HepG2 (cell line): ENCODE measurements around the gene KLHL3. TPM values are rescaled to one million over a fixed set of nuclear protein-coding genes. Genes with fewer than 3 reads are reported as not detected.

Source experiments
- ATAC-seq: fragments of 200-7000 bp; cut with Tn5 transposase; 3 replicates; pipeline ENCODE4 v1.9.1; 2020; ENCODE audit warnings: mild to moderate bottlenecking, moderate library complexity
- BruUV-seq: library from RNA; stranded (reverse); fragments of 400-500 nt; replicated peaks from 2 replicates; lab custom pipeline; 2021; lab: Mats Ljungman, UMichigan
- CTCF ChIA-PET: fragments of 300-600 bp; formaldehyde crosslinking; extraction: SDS; loops from one replicate; lab custom pipeline; 2021; ENCODE audit warnings: low total read pairs, inconsistent platforms, low intra/inter-chr PET ratio; lab: Yijun Ruan, JAX
- POLR2A ChIA-PET: fragments of 350-600 bp; sonication (Branson Sonifier 250); formaldehyde crosslinking; loops from one replicate; lab custom pipeline; 2020; ENCODE audit warnings: antibody characterized with exemption, inconsistent platforms; lab: Yijun Ruan, JAX
- DNase-seq: peaks from one replicate; pipeline ENCODE4 v3.0.0-alpha.2; 2015; ENCODE audit warnings: low spot score
- FAIRE-seq: peaks from 3 replicates; lab custom pipeline; 2011; peaks lifted over from hg19 to GRCh38; lab: Jason Lieb, UNC
- H2AFZ ChIP-seq: one replicate; pipeline ENCODE4 v1.6.1; 2011; ENCODE audit warnings: low read length, inconsistent platforms
- H3K27ac ChIP-seq: fragments of 300-600 bp; 3 replicates; pipeline ENCODE4 v1.8.0; 2011; ENCODE audit warnings: mixed run types, mild to moderate bottlenecking, mixed read lengths, low read length, inconsistent platforms; ENCODE audit not compliant: insufficient read depth; ENCODE audit errors: extremely low read length
- H3K27me3 ChIP-seq, 2 experiments: fragments of 200-600 bp in 1 of 2; 2 replicates in 1 of 2; 3 replicates in 1 of 2; pipeline versions ENCODE4 v1.6.0 to v1.8.0; 2011; ENCODE audit warnings: low read length in 2 of 2, mild to moderate bottlenecking in 2 of 2, moderate library complexity in 2 of 2, inconsistent platforms in 1 of 2; ENCODE audit not compliant: insufficient read depth in 2 of 2, control insufficient read depth in 1 of 2
- H3K36me3 ChIP-seq, 2 experiments: fragments of 200-600 bp in 1 of 2; replicated peaks in 1 of 2; 2 replicates in 1 of 2; 3 replicates in 1 of 2; pipeline versions ENCODE4 v1.5.1 to v1.8.0; 2011; ENCODE audit warnings: low read length in 2 of 2, inconsistent platforms in 1 of 2; ENCODE audit not compliant: insufficient read depth in 2 of 2, control insufficient read depth in 1 of 2
- H3K4me1 ChIP-seq: 2 replicates; pipeline ENCODE4 v1.5.1; 2012; ENCODE audit warnings: low read length, inconsistent platforms; ENCODE audit not compliant: insufficient read depth
- H3K4me2 ChIP-seq: 2 replicates; pipeline ENCODE4 v1.6.0; 2011; ENCODE audit warnings: low read depth, low read length, inconsistent platforms
- H3K4me3 ChIP-seq, 3 experiments: fragments of 200-600 bp in 1 of 3; sonication (generic), shearing (Covaris generic) in 1 of 3; replicated peaks in 1 of 3; 2 replicates each; pipeline ENCODE4 v1.5.1; 2011 to 2016; ENCODE audit warnings: low read length in 3 of 3, inconsistent platforms in 2 of 3, low read depth in 2 of 3, mild to moderate bottlenecking in 2 of 3, control low read depth in 1 of 3, mixed read lengths in 1 of 3; ENCODE audit not compliant: insufficient read depth in 1 of 3
- H3K79me2 ChIP-seq: one replicate; pipeline ENCODE4 v1.6.1; 2011; ENCODE audit warnings: low read length, inconsistent platforms; ENCODE audit not compliant: insufficient read depth
- H3K9ac ChIP-seq: 2 replicates; pipeline ENCODE4 v1.6.0; 2011; ENCODE audit warnings: mild to moderate bottlenecking, low read depth, low read length, inconsistent platforms; ENCODE audit not compliant: insufficient read depth
- H3K9me3 ChIP-seq: 2 replicates; pipeline ENCODE4 v1.5.1; 2012; ENCODE audit warnings: mild to moderate bottlenecking, low read length
- H4K20me1 ChIP-seq: 2 replicates; pipeline ENCODE4 v1.6.0; 2011; ENCODE audit warnings: inconsistent platforms, mild to moderate bottlenecking, low read length, moderate library complexity; ENCODE audit not compliant: insufficient read depth
- CSRNP1 ChIP-seq: sonication (generic); formaldehyde crosslinking; IDR thresholded peaks from 2 replicates; pipeline ENCODE4 v1.8.1; 2023; ENCODE audit warnings: mild to moderate bottlenecking, missing genetic modification reagents
- IRX3 ChIP-seq: sonication (generic); formaldehyde crosslinking; IDR thresholded peaks from 2 replicates; pipeline ENCODE4 v1.8.1; 2023; ENCODE audit warnings: mild to moderate bottlenecking, low read depth, missing genetic modification reagents, borderline replicate concordance
- SETDB1 ChIP-seq: sonication (generic); formaldehyde crosslinking; IDR thresholded peaks from 2 replicates; pipeline ENCODE4 v1.5.1; 2020; ENCODE audit warnings: missing genetic modification reagents, mild to moderate bottlenecking, borderline replicate concordance
- SNAPC5 ChIP-seq: sonication (generic); formaldehyde crosslinking; IDR thresholded peaks from 2 replicates; pipeline ENCODE4 v1.8.1; 2023; ENCODE audit warnings: mild to moderate bottlenecking, missing genetic modification reagents, borderline replicate concordance
- ZFY ChIP-seq: sonication (generic); formaldehyde crosslinking; IDR thresholded peaks from 2 replicates; pipeline ENCODE4 v1.4.0; 2020; ENCODE audit warnings: missing genetic modification reagents
- ZHX1 ChIP-seq: sonication (generic); formaldehyde crosslinking; IDR thresholded peaks from 2 replicates; pipeline ENCODE4 v1.8.1; 2022; ENCODE audit warnings: low read depth, mild to moderate bottlenecking, missing genetic modification reagents
- ZNF274 ChIP-seq: sonication (generic); formaldehyde crosslinking; IDR thresholded peaks from 2 replicates; pipeline ENCODE4 v1.5.1; 2020; ENCODE audit warnings: mild to moderate bottlenecking, missing genetic modification reagents
- ZNF382 ChIP-seq: sonication (generic); formaldehyde crosslinking; IDR thresholded peaks from 2 replicates; pipeline ENCODE4 v1.5.0; 2020; ENCODE audit warnings: missing genetic modification reagents, mild to moderate bottlenecking, borderline replicate concordance
- ZSCAN12 ChIP-seq: sonication (generic); formaldehyde crosslinking; IDR thresholded peaks from 2 replicates; pipeline ENCODE4 v1.9.0; 2021; ENCODE audit warnings: mild to moderate bottlenecking, missing genetic modification reagents
- WGBS: methylation state at CpG from one replicate; pipeline ENCODE4 v1.1.6; 2017; ENCODE audit warnings: low lambda C conversion rate; 5-methylcytosine and 5-hydroxymethylcytosine counted together
- in situ Hi-C: cut with HindIII; loops from 2 replicates; pipeline ENCODE4 v1.10.0; 2017; ENCODE audit warnings: low pct_unique_long_range_greater_than_20kb; ENCODE audit not compliant: extremely low pct_ligation_motif_present
- intact Hi-C: fragments of 100-400 bp; cut with micrococcal nuclease; formaldehyde crosslinking; loops from one replicate; pipeline ENCODE4 v1.10.0; 2022; ENCODE audit not compliant: unreplicated experiment
- polyA plus RNA-seq, 8 experiments: library from polyadenylated mRNA; depleted of rRNA in 3 of 8; stranded (reverse) in 7 of 8; unstranded in 1 of 8; fragments of >200 nt; fragmentation: Illumina TruSeq in 4 of 8; extraction: Trizol in 4 of 8; gene quantifications; 2 replicates each; pipeline versions ENCODE4 v1.2.1 to v1.2.3, GENCODE V29; 2011 to 2016; ENCODE audit warnings: low read depth in 4 of 8, missing spikeins in 1 of 8, mixed read lengths in 1 of 8; ENCODE audit not compliant: insufficient read depth in 1 of 8
- total RNA-seq, 5 experiments: library from RNA; depleted of rRNA; stranded (reverse); fragments of >200 nt; fragmentation: Illumina TruSeq; extraction: Trizol; gene quantifications; 2 replicates each; pipeline ENCODE4 v1.2.3, GENCODE V29; 2016; ENCODE audit warnings: low read depth in 1 of 5
- TF ChIP-seq, protein P1 (sequence below): IDR thresholded peaks from 2 replicates; pipeline ENCODE4 v1.6.1; 2016; ENCODE audit warnings: missing compliant biosample characterization, missing genetic modification reagents, borderline replicate concordance
- TF ChIP-seq, protein P2 (sequence below): sonication (generic); formaldehyde crosslinking; IDR thresholded peaks from 2 replicates; pipeline ENCODE4 v1.5.1; 2020; ENCODE audit warnings: mild to moderate bottlenecking, missing genetic modification reagents, moderate library complexity

Gene KLHL3
- total and polyA plus RNA-seq, 2 of the 13 experiments (the other 11 are each of a cell fraction or from before 2014, with no cell fraction given): 0.02 to 0.08 TPM

- peaks cover 38% of the 10 kb centered on the region for H3K79me2 ChIP-seq
- no peak overlapping the region for H2AFZ ChIP-seq
- no peaks in the 10 kb centered on the region for H3K9me3 ChIP-seq
- peaks cover 40% of the 10 kb centered on the region for H3K4me1 ChIP-seq
- no peaks in the 10 kb centered on the region for H3K36me3 ChIP-seq
- H3K4me3 ChIP-seq: peak overlapping the region; percentile 81 to 100 (median 98); a peak in 5 of 6 replicates
- ChIA-PET POLR2A (interaction anchor here (1.2 kb wide), 1 partner anchor 23 kb away, joined by 3 read pairs; no protein-coding TSS in a partner anchor), CTCF (interaction anchor here (1.0 kb wide), 1 partner anchor 24 kb away, joined by 3 read pairs; no protein-coding TSS in a partner anchor)
- no peak for DNase-seq
- no peak for ATAC-seq
- peaks cover 1 to 8% of the 10 kb centered on the region in 2 experiments; a peak in 2 of 5 replicates for H3K27me3 ChIP-seq
- WGBS: 51% methylated on average over 33 of the region's 36 CpGs
- TSS peak; percentile 78 for BruUV-seq
- H3K9ac ChIP-seq: peak overlapping the region; percentile 99
- peak overlapping the region; percentile 70 for H3K4me2 ChIP-seq
- peaks cover 23% of the 10 kb centered on the region for H4K20me1 ChIP-seq
- intact Hi-C loops (loop anchor here (10.0 kb wide), 1 partner anchor 140 kb away; no protein-coding TSS in a partner anchor), in situ Hi-C loops (no loop called here)
- no peak for FAIRE-seq
- peak overlapping the region; percentile 99 for H3K27ac ChIP-seq
- TF ChIP-seq ZFY (CRISPR knock-in tag) (peak; percentile 1; the same call in 1 of the 2 replicates), CSRNP1 (CRISPR knock-in tag) (0 out of 2 replicates have a peak, but pooled peaks have one; percentile 9), ZNF274 (CRISPR knock-in tag) (no peak), ZSCAN12 (CRISPR knock-in tag) (no peak), ZHX1 (no peak), IRX3 (no peak), SETDB1 (no peak), ZNF382 (no peak), SNAPC5 (CRISPR knock-in tag) (no peak; the same call in 1 of the 2 replicates)
- TF ChIP-seq, protein P1, sequence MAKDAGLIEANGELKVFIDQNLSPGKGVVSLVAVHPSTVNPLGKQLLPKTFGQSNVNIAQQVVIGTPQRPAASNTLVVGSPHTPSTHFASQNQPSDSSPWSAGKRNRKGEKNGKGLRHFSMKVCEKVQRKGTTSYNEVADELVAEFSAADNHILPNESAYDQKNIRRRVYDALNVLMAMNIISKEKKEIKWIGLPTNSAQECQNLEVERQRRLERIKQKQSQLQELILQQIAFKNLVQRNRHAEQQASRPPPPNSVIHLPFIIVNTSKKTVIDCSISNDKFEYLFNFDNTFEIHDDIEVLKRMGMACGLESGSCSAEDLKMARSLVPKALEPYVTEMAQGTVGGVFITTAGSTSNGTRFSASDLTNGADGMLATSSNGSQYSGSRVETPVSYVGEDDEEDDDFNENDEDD: no peak
- TF ChIP-seq, protein P2, sequence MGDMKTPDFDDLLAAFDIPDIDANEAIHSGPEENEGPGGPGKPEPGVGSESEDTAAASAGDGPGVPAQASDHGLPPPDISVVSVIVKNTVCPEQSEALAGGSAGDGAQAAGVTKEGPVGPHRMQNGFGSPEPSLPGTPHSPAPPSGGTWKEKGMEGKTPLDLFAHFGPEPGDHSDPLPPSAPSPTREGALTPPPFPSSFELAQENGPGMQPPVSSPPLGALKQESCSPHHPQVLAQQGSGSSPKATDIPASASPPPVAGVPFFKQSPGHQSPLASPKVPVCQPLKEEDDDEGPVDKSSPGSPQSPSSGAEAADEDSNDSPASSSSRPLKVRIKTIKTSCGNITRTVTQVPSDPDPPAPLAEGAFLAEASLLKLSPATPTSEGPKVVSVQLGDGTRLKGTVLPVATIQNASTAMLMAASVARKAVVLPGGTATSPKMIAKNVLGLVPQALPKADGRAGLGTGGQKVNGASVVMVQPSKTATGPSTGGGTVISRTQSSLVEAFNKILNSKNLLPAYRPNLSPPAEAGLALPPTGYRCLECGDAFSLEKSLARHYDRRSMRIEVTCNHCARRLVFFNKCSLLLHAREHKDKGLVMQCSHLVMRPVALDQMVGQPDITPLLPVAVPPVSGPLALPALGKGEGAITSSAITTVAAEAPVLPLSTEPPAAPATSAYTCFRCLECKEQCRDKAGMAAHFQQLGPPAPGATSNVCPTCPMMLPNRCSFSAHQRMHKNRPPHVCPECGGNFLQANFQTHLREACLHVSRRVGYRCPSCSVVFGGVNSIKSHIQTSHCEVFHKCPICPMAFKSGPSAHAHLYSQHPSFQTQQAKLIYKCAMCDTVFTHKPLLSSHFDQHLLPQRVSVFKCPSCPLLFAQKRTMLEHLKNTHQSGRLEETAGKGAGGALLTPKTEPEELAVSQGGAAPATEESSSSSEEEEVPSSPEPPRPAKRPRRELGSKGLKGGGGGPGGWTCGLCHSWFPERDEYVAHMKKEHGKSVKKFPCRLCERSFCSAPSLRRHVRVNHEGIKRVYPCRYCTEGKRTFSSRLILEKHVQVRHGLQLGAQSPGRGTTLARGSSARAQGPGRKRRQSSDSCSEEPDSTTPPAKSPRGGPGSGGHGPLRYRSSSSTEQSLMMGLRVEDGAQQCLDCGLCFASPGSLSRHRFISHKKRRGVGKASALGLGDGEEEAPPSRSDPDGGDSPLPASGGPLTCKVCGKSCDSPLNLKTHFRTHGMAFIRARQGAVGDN (CRISPR knock-in tag): peak; percentile 77
Measured at GRCh38 chr5:137754961-137755762, 19.3 kb upstream of the KLHL3 start.
